MM.1S (cell line): ENCODE measurements around the gene FREY1.

Source experiments
- DNase-seq: peaks from one replicate; pipeline ENCODE4 v3.0.0-alpha.2; 2015
- H2AFZ ChIP-seq: fragments of 300-600 bp; sonication (generic); 2 replicates; pipeline ENCODE4 v1.6.0; 2016; ENCODE audit warnings: antibody characterized with exemption, low read length
- H3F3A ChIP-seq: fragments of 300-600 bp; sonication (generic); 2 replicates; pipeline ENCODE4 v1.6.1; 2016; ENCODE audit warnings: mild to moderate bottlenecking, antibody characterized with exemption, low read length, moderate library complexity, mixed read lengths; ENCODE audit not compliant: insufficient read depth
- H3K27ac ChIP-seq: fragments of 300-600 bp; sonication (generic); 2 replicates; pipeline ENCODE4 v1.5.1; 2016; ENCODE audit warnings: mild to moderate bottlenecking, low read length
- H3K27me3 ChIP-seq: fragments of 300-600 bp; sonication (generic); replicated peaks from 2 replicates; pipeline ENCODE4 v1.6.0; 2016; ENCODE audit warnings: low read length; ENCODE audit not compliant: insufficient read depth
- H3K36me3 ChIP-seq: fragments of 300-600 bp; sonication (generic); replicated peaks from 2 replicates; pipeline ENCODE4 v1.6.1; 2016; ENCODE audit warnings: mild to moderate bottlenecking, low read length, mixed read lengths; ENCODE audit not compliant: insufficient read depth
- H3K4me1 ChIP-seq: fragments of 300-600 bp; sonication (generic); 2 replicates; pipeline ENCODE4 v1.6.1; 2016; ENCODE audit warnings: low read length, mixed read lengths
- H3K4me2 ChIP-seq: fragments of 300-600 bp; sonication (generic); 2 replicates; pipeline ENCODE4 v1.6.0; 2016; ENCODE audit warnings: low read depth, low read length
- H3K4me3 ChIP-seq: fragments of 300-600 bp; sonication (generic); 2 replicates; pipeline ENCODE4 v1.5.1; 2016; ENCODE audit warnings: low read length, mixed read lengths
- H3K79me2 ChIP-seq: fragments of 300-600 bp; sonication (generic); 2 replicates; pipeline ENCODE4 v1.6.1; 2016; ENCODE audit warnings: mixed run types, low read length, mixed read lengths
- H3K9ac ChIP-seq: fragments of 300-600 bp; sonication (generic); 2 replicates; pipeline ENCODE4 v1.6.1; 2016; ENCODE audit warnings: low read length, mixed read lengths
- H3K9me2 ChIP-seq: fragments of 300-600 bp; sonication (generic); replicated peaks from 2 replicates; pipeline ENCODE4 v1.6.1; 2016; ENCODE audit warnings: mild to moderate bottlenecking, low read length, mixed read lengths; ENCODE audit not compliant: insufficient read depth
- H3K9me3 ChIP-seq: fragments of 300-600 bp; sonication (generic); replicated peaks from 2 replicates; pipeline ENCODE4 v1.6.1; 2016; ENCODE audit warnings: mild to moderate bottlenecking, low read length, mixed read lengths; ENCODE audit not compliant: insufficient read depth
- H4K20me1 ChIP-seq: fragments of 300-600 bp; sonication (generic); 2 replicates; pipeline ENCODE4 v1.6.1; 2016; ENCODE audit warnings: mild to moderate bottlenecking, low read length, moderate library complexity, mixed read lengths; ENCODE audit not compliant: insufficient read depth
- CTCF ChIP-seq: fragments of 300-600 bp; sonication (generic); IDR thresholded peaks from 2 replicates; pipeline ENCODE4 v1.5.1; 2016; ENCODE audit warnings: antibody characterized with exemption, low read length, mixed read lengths
- EZH2 ChIP-seq: fragments of 300-600 bp; sonication (generic); optimal IDR thresholded peaks from 2 replicates; pipeline ENCODE3; 2017; ENCODE audit warnings: low read depth, mild to moderate bottlenecking, antibody characterized with exemption, low read length, mixed read lengths
- EZH2phosphoT487 ChIP-seq: fragments of 300-600 bp; sonication (generic); IDR thresholded peaks from 2 replicates; pipeline ENCODE4 v1.6.1; 2018; ENCODE audit warnings: antibody characterized with exemption, low read length

The FREY1 gene

GRCh38 chr11:45872651-45873356, 34.3 kb downstream of the FREY1 start:
- no peaks in the 10 kb centered on the region for H3K4me1 ChIP-seq
- no peak overlapping the region for H3K27ac ChIP-seq
- H3K27me3 ChIP-seq: no peaks in the 10 kb centered on the region
- H3K9ac ChIP-seq: no peak overlapping the region
- H3K9me2 ChIP-seq: no peaks in the 10 kb centered on the region
- H3K4me3 ChIP-seq: no peak overlapping the region
- DNase-seq: no peak
- peaks cover 7% of the 10 kb centered on the region; the same call in 1 of the 2 replicates for H3K36me3 ChIP-seq
- no peaks in the 10 kb centered on the region for H3K9me3 ChIP-seq
- H2AFZ ChIP-seq: no peak overlapping the region
- no peaks in the 10 kb centered on the region for H4K20me1 ChIP-seq
- TF ChIP-seq CTCF (peak; percentile 52), EZH2 (no peak), EZH2phosphoT487 (no peak)
- H3F3A ChIP-seq: no peaks in the 10 kb centered on the region
- H3K79me2 ChIP-seq: no peaks in the 10 kb centered on the region
- no peak overlapping the region for H3K4me2 ChIP-seq

GRCh38 chr11:45871638-45872037, 35.4 kb downstream of the FREY1 start:
- Histone ChIP-seq H3K9me2 (no peaks in the 10 kb centered on the region), H3K4me3 (no peak overlapping the region), H3K27ac (no peak overlapping the region), H2AFZ (no peak overlapping the region), H3K9me3 (no peaks in the 10 kb centered on the region), H3K4me2 (no peak overlapping the region), H3K36me3 (peaks cover 7% of the 10 kb centered on the region; the same call in 1 of the 2 replicates), H3K4me1 (no peaks in the 10 kb centered on the region), H3F3A (no peaks in the 10 kb centered on the region), H4K20me1 (no peaks in the 10 kb centered on the region), H3K79me2 (no peaks in the 10 kb centered on the region), H3K9ac (no peak overlapping the region), H3K27me3 (no peaks in the 10 kb centered on the region)
- TF ChIP-seq EZH2 (no peak), EZH2phosphoT487 (no peak), CTCF (no peak)
- no peak for DNase-seq

GRCh38 chr11:45870706-45871105, 36.4 kb downstream of the FREY1 start:
- H3K9ac ChIP-seq: no peak overlapping the region
- H3K9me3 ChIP-seq: no peaks in the 10 kb centered on the region
- no peaks in the 10 kb centered on the region for H3K4me1 ChIP-seq
- no peaks in the 10 kb centered on the region for H3F3A ChIP-seq
- H3K27ac ChIP-seq: no peak overlapping the region
- H2AFZ ChIP-seq: no peak overlapping the region
- no peaks in the 10 kb centered on the region for H3K79me2 ChIP-seq
- H3K27me3 ChIP-seq: no peaks in the 10 kb centered on the region
- DNase-seq: no peak
- no peak overlapping the region for H3K4me2 ChIP-seq
- H3K4me3 ChIP-seq: no peak overlapping the region
- H4K20me1 ChIP-seq: no peaks in the 10 kb centered on the region
- TF ChIP-seq CTCF (no peak), EZH2phosphoT487 (no peak), EZH2 (no peak)
- peaks cover 7% of the 10 kb centered on the region; the same call in 1 of the 2 replicates for H3K36me3 ChIP-seq
- H3K9me2 ChIP-seq: no peaks in the 10 kb centered on the region
